Activated CD8-positive, alpha-beta T cell treated with anti-CD3 and anti-CD28 coated beads, Interleukin-2, amount 10 ng/mL, durations not matched to agents 7 days and 5 days (primary cell): ENCODE results near the gene YIF1B. TPM values are rescaled to one million over a fixed set of nuclear protein-coding genes. Genes with fewer than 3 reads are reported as not detected.

Experiments
- ATAC-seq: fragments of 150-1000 bp; cut with Tn5 transposase; one replicate; pipeline ENCODE4 v1.10.0; 2021; ENCODE audit warnings: moderate library complexity
- CTCF ChIA-PET: fragments of 350-600 bp; sonication (Branson Sonifier 250); formaldehyde crosslinking; loops from one replicate; lab custom pipeline; 2021; ENCODE audit warnings: antibody characterized with exemption; lab: Charles Lee
- POLR2A ChIA-PET: fragments of 350-600 bp; sonication (Branson Sonifier 250); formaldehyde crosslinking; loops from one replicate; lab custom pipeline; 2021; ENCODE audit warnings: antibody characterized with exemption; lab: Charles Lee
- DNase-seq: peaks from one replicate; pipeline ENCODE4 v3.0.0-alpha.2; 2020
- H3K27ac Mint-ChIP-seq: one replicate; pipeline ENCODE4 v1.8.0; 2021; ENCODE audit warnings: mild to moderate bottlenecking, mixed read lengths
- H3K27me3 Mint-ChIP-seq: one replicate; pipeline ENCODE4 v1.8.0; 2021; ENCODE audit warnings: low read depth, mixed read lengths
- H3K36me3 Mint-ChIP-seq: one replicate; pipeline ENCODE4 v1.8.0; 2021; ENCODE audit warnings: low read depth, mixed read lengths
- H3K4me1 Mint-ChIP-seq: one replicate; pipeline ENCODE4 v1.8.0; 2021; ENCODE audit warnings: low read depth, mixed read lengths
- H3K4me3 Mint-ChIP-seq: one replicate; pipeline ENCODE4 v1.8.0; 2021; ENCODE audit warnings: mild to moderate bottlenecking, mixed read lengths
- H3K9me3 Mint-ChIP-seq: one replicate; pipeline ENCODE4 v1.8.0; 2022; ENCODE audit warnings: mixed read lengths; ENCODE audit not compliant: insufficient read depth
- total RNA-seq, 2 experiments: library from RNA; stranded (reverse); gene quantifications; one replicate each; pipeline ENCODE4 v1.2.3, GENCODE V29; 2021

YIF1B gene
- total RNA-seq, 2 experiments from 2014 or later = 66.6 to 72.3 TPM

GRCh38 chr19:38331728-38332127 is 16.0 kb upstream of the YIF1B start:
- ChIA-PET POLR2A (interaction anchor here (0.6 kb wide), 1 partner anchor 64 kb away, joined by 3 read pairs; no protein-coding TSS in a partner anchor), CTCF (interaction anchor here (1.1 to 3.4 kb wide), 4 partner anchors 12 to 97 kb away, joined by 4 to 23 read pairs (median 8); partner anchors contain the start of gene KCNK6)
- Mint-ChIP-seq H3K27me3 (no peaks in the 10 kb centered on the region), H3K27ac (no peak overlapping the region), H3K36me3 (peaks cover 25% of the 10 kb centered on the region), H3K4me1 (peaks cover under 1% of the 10 kb centered on the region), H3K9me3 (no peaks in the 10 kb centered on the region), H3K4me3 (no peak overlapping the region)
- DNase-seq = no peak
- ATAC-seq = no peak

GRCh38 chr19:38329651-38330050 is 13.9 kb upstream of the YIF1B start:
- no peaks in the 10 kb centered on the region for H3K4me1 Mint-ChIP-seq
- H3K9me3 Mint-ChIP-seq = no peaks in the 10 kb centered on the region
- no peak for DNase-seq
- ChIA-PET POLR2A (no interaction called here), CTCF (no interaction called here)
- no peak for ATAC-seq
- H3K27me3 Mint-ChIP-seq = no peaks in the 10 kb centered on the region
- H3K27ac Mint-ChIP-seq = no peak overlapping the region
- H3K4me3 Mint-ChIP-seq = no peak overlapping the region
- peaks cover 28% of the 10 kb centered on the region for H3K36me3 Mint-ChIP-seq

DNA sequence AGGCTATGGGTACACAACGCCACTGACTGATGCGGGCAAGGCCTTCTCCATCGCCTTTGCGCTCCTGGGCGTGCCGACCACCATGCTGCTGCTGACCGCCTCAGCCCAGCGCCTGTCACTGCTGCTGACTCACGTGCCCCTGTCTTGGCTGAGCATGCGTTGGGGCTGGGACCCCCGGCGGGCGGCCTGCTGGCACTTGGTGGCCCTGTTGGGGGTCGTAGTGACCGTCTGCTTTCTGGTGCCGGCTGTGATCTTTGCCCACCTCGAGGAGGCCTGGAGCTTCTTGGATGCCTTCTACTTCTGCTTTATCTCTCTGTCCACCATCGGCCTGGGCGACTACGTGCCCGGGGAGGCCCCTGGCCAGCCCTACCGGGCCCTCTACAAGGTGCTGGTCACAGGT is 10.8 kb upstream of the YIF1B start:
- H3K27me3 Mint-ChIP-seq = no peaks in the 10 kb centered on the region
- ATAC-seq = no peak
- no peak for DNase-seq
- H3K4me3 Mint-ChIP-seq = no peak overlapping the region
- H3K4me1 Mint-ChIP-seq = peaks cover 7% of the 10 kb centered on the region
- ChIA-PET CTCF (interaction anchor here (1.6 kb wide), 1 partner anchor 10 kb away, joined by 3 read pairs; no protein-coding TSS in a partner anchor), POLR2A (no interaction called here)
- H3K36me3 Mint-ChIP-seq = peaks cover 40% of the 10 kb centered on the region
- H3K9me3 Mint-ChIP-seq = no peaks in the 10 kb centered on the region
- no peak overlapping the region for H3K27ac Mint-ChIP-seq

- POLR2A ChIA-PET = interaction anchor here (0.6 kb wide), 1 partner anchor 11 kb away, joined by 3 read pairs; the partner anchor contains the start of gene CATSPERG
- H3K4me3 Mint-ChIP-seq = no peak overlapping the region
- H3K9me3 Mint-ChIP-seq = no peaks in the 10 kb centered on the region
- H3K4me1 Mint-ChIP-seq = peaks cover 23% of the 10 kb centered on the region
- ATAC-seq (no peak), DNase-seq (no peak)
- CTCF ChIA-PET = no interaction called here
- peaks cover 34% of the 10 kb centered on the region for H3K36me3 Mint-ChIP-seq
- H3K27me3 Mint-ChIP-seq = no peaks in the 10 kb centered on the region
- no peak overlapping the region for H3K27ac Mint-ChIP-seq
Observed at GRCh38 chr19:38324431-38324830, 8.7 kb upstream of the YIF1B start.

DNA sequence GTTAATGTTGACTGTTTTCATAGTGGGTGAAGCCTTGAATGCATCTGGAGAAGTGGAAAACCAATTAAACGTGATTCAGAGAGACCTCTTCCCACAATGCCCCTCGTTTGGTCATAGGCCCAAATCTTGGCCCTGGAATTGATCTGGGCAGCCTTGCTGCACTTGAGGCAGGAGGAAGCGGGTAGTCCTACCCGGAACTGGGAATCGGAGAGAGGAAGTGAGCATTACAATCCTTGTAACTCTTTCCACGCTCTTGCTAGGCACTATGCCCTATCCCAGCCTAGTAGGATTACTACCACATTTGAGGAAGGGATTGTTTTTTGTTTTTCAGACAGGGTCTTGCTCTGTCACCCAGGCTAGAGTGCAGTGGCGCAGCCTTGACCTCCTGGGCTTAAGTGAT is 7.5 kb upstream of the YIF1B start:
- Mint-ChIP-seq H3K4me3 (no peak overlapping the region), H3K36me3 (peaks cover 30% of the 10 kb centered on the region), H3K9me3 (no peaks in the 10 kb centered on the region), H3K27me3 (no peaks in the 10 kb centered on the region), H3K27ac (no peak overlapping the region), H3K4me1 (peaks cover 34% of the 10 kb centered on the region)
- POLR2A ChIA-PET = no interaction called here
- CTCF ChIA-PET = no interaction called here
- DNase-seq (no peak), ATAC-seq (no peak)

GRCh38 chr19:38321646-38322196 is 6.0 kb upstream of the YIF1B start:
- ChIA-PET POLR2A (no interaction called here), CTCF (interaction anchor here (0.8 to 1.3 kb wide), 2 partner anchors 11 to 14 kb away, joined by 3 read pairs; partner anchors contain the start of gene CATSPERG)
- peak overlapping the region; percentile 19 for H3K27ac Mint-ChIP-seq
- no peaks in the 10 kb centered on the region for H3K9me3 Mint-ChIP-seq
- no peak for ATAC-seq
- no peak for DNase-seq
- peaks cover 46% of the 10 kb centered on the region for H3K4me1 Mint-ChIP-seq
- H3K27me3 Mint-ChIP-seq = no peaks in the 10 kb centered on the region
- peak overlapping the region; percentile 35 for H3K4me3 Mint-ChIP-seq
- H3K36me3 Mint-ChIP-seq = peaks cover 17% of the 10 kb centered on the region

- CTCF ChIA-PET = interaction anchor here (0.6 to 2.7 kb wide), 5 partner anchors 15 to 418 kb away, joined by 3 to 8 read pairs (median 4); partner anchors contain the start of gene CATSPERG
- Mint-ChIP-seq H3K9me3 (no peaks in the 10 kb centered on the region), H3K36me3 (peaks cover 17% of the 10 kb centered on the region), H3K4me3 (peak overlapping the region; percentile 85), H3K27ac (peak overlapping the region; percentile 51), H3K27me3 (no peaks in the 10 kb centered on the region), H3K4me1 (peaks cover 52% of the 10 kb centered on the region)
- POLR2A ChIA-PET = interaction anchor here (0.6 kb wide), 2 partner anchors 9 to 252 kb away, joined by 3 read pairs; no protein-coding TSS in a partner anchor
- DNase-seq (no peak), ATAC-seq (no peak)
Observed at GRCh38 chr19:38320969-38321339, 5.2 kb upstream of the YIF1B start.

- ATAC-seq (peak; percentile 18), DNase-seq (peak; percentile 62)
- Mint-ChIP-seq H3K27me3 (no peaks in the 10 kb centered on the region), H3K36me3 (peaks cover 14% of the 10 kb centered on the region), H3K4me1 (peaks cover 57% of the 10 kb centered on the region), H3K9me3 (no peaks in the 10 kb centered on the region), H3K27ac (peak within 1 kb of the TSS; percentile 67), H3K4me3 (peak within 1 kb of the TSS; percentile 85)
- POLR2A ChIA-PET = interaction anchor here (0.8 to 1.0 kb wide), 2 partner anchors 12 to 76 kb away, joined by 3 to 4 read pairs; no protein-coding TSS in a partner anchor
- CTCF ChIA-PET = interaction anchor here (1.0 to 2.7 kb wide), 6 partner anchors 12 to 417 kb away, joined by 4 to 8 read pairs (median 4); partner anchors contain the start of gene CATSPERG
Observed at GRCh38 chr19:38319421-38320258, 3.9 kb upstream of the YIF1B start, which contains the start of gene KCNK6. Gene KCNK6, plus strand, starts transcription at chr19:38319845. Its CDS starts 106 bp downstream, at chr19:38319951.

DNA sequence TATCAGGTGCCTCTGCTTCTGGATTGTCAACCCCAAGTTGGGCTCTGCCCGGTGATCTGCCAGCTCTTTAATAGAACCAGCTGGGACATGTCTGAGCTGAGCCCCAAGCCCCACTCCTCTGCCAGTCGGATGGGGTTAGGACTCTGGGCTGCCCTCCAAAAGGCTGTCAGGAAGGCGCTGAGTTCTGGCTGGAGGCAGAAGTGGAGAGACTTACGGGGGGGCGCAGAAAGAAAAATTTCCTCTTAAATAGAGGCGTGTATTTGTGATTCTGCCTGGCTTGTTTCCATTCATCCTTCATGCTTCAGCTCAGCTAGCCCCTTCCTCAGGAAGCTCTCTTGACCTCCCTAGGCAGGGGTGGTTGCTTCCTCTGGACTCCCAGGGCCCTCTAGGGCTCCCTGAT is 2.9 kb upstream of the YIF1B start:
- CTCF ChIA-PET = interaction anchor here (1.0 to 2.7 kb wide), 5 partner anchors 17 to 416 kb away, joined by 4 to 8 read pairs (median 6); partner anchors contain the start of gene CATSPERG
- peaks cover 61% of the 10 kb centered on the region for H3K4me1 Mint-ChIP-seq
- POLR2A ChIA-PET = interaction anchor here (0.6 to 1.0 kb wide), 3 partner anchors 11 to 53 kb away, joined by 3 to 4 read pairs (median 3); no protein-coding TSS in a partner anchor
- ATAC-seq (no peak), DNase-seq (no peak)
- H3K27me3 Mint-ChIP-seq = no peaks in the 10 kb centered on the region
- peaks cover 13% of the 10 kb centered on the region for H3K36me3 Mint-ChIP-seq
- peak overlapping the region; percentile 85 for H3K4me3 Mint-ChIP-seq
- no peak overlapping the region for H3K27ac Mint-ChIP-seq
- H3K9me3 Mint-ChIP-seq = no peaks in the 10 kb centered on the region

DNA sequence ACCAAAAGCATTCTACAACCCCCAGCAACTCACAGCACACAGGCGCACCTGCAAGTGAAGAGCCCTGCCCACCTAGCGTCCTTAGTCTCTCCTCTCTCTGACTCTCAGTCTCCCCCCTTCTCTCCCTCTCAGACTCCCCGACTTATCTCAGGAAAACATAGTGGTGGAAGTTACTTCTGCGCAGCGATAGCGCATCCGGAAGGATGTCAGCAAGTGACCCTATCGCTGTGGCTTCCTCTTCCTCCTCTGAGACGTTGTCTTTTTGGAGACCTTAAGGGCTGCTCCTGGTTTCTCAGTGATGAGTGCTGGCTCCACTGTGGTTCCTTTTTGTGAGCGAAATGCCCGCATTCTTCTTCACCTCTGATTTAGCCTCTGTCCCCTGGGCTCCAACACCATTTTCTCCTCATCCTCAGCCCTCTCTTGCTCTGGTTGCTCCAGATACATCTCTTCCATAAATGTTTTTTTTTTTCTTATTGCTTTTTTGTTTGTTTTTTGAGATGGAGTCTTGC is 1.4 kb upstream of the YIF1B start:
- Mint-ChIP-seq H3K27me3 (no peaks in the 10 kb centered on the region), H3K4me1 (peaks cover 66% of the 10 kb centered on the region), H3K4me3 (peak overlapping the region; percentile 81), H3K36me3 (peaks cover 7% of the 10 kb centered on the region), H3K27ac (peak overlapping the region; percentile 92), H3K9me3 (no peaks in the 10 kb centered on the region)
- POLR2A ChIA-PET = interaction anchor here (0.9 kb wide), 2 partner anchors 52 to 85 kb away, joined by 3 to 4 read pairs; no protein-coding TSS in a partner anchor
- DNase-seq (peak; percentile 59), ATAC-seq (peak; percentile 3)
- CTCF ChIA-PET = interaction anchor here (1.7 kb wide), 1 partner anchor 62 kb away, joined by 6 read pairs; no protein-coding TSS in a partner anchor

DNA sequence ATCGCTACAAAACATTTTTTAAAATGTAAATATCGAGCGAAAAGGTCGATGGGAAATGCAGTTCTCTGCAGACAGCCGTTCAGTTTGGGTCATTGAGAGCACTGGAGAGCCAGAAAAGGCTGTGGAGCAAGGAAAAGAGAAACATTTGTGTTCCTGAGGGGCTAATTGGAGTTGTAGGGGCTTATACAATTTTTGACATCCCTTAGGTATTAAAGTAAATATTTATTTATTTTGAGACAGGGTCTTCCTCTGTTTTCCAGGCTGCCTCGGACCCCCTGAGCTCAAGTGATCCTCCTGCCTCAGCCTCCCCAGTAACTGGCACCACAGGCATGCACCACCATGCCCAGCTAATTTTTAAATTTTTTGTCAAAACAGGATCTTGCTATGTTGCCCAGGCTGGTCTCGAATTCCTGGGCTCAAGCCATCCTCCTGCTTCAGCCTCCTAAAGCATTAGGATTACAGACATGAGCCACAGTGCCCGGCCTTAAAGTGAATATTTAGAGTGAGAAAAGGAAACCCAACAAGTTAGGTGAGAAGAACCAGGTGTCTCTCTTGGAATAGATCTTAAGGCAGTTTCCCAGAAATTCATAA is 825 bp upstream of the YIF1B start:
- ChIA-PET POLR2A (interaction anchor here (0.9 kb wide), 2 partner anchors 51 to 84 kb away, joined by 3 to 4 read pairs; no protein-coding TSS in a partner anchor), CTCF (no interaction called here)
- peaks cover 60% of the 10 kb centered on the region for H3K4me1 Mint-ChIP-seq
- H3K4me3 Mint-ChIP-seq = peak overlapping the region; percentile 81
- ATAC-seq = peak; percentile 4
- peaks cover 3% of the 10 kb centered on the region for H3K36me3 Mint-ChIP-seq
- no peak for DNase-seq
- peak overlapping the region; percentile 92 for H3K27ac Mint-ChIP-seq
- no peaks in the 10 kb centered on the region for H3K27me3 Mint-ChIP-seq
- no peaks in the 10 kb centered on the region for H3K9me3 Mint-ChIP-seq
